WTC11 (cell line): Measurements from ENCODE around the gene PEX19. TPM values are rescaled to one million over a fixed set of nuclear protein-coding genes. Genes with fewer than 3 reads are reported as not detected.

Experiments
- ATAC-seq: fragments of 200-7000 bp; cut with Tn5 transposase; 2 replicates; pipeline ENCODE4 v1.10.0; 2021; ENCODE audit warnings: mild to moderate bottlenecking, moderate library complexity
- CTCF ChIA-PET: fragments of 300-600 bp; sonication (Branson Sonifier 250); formaldehyde crosslinking; loops from one replicate; lab custom pipeline; 2021; ENCODE audit warnings: antibody characterized with exemption; lab: Charles Lee
- POLR2A ChIA-PET: fragments of 350-600 bp; sonication (Branson Sonifier 250); formaldehyde crosslinking; loops from one replicate; lab custom pipeline; 2021; ENCODE audit warnings: antibody characterized with exemption; lab: Charles Lee
- DNase-seq: peaks from one replicate; pipeline ENCODE4 v3.0.0; 2021; ENCODE audit warnings: low spot score
- H3K27ac Mint-ChIP-seq: 2 replicates; pipeline ENCODE4 v1.8.0; 2021; ENCODE audit warnings: mixed read lengths
- H3K27me3 Mint-ChIP-seq: 2 replicates; pipeline ENCODE4 v1.8.0; 2021; ENCODE audit warnings: low read depth, mild to moderate bottlenecking, moderate library complexity, mixed read lengths
- H3K36me3 Mint-ChIP-seq: 2 replicates; pipeline ENCODE4 v1.8.0; 2021; ENCODE audit warnings: mixed read lengths
- H3K4me1 Mint-ChIP-seq: 2 replicates; pipeline ENCODE4 v1.8.0; 2022; ENCODE audit warnings: mixed read lengths
- H3K4me3 Mint-ChIP-seq: 2 replicates; pipeline ENCODE4 v1.8.0; 2021; ENCODE audit warnings: mild to moderate bottlenecking, moderate library complexity, mixed read lengths
- H3K9me3 Mint-ChIP-seq: 2 replicates; pipeline ENCODE4 v1.8.0; 2021; ENCODE audit warnings: mixed read lengths
- ARID4B ChIP-seq: sonication (generic); formaldehyde crosslinking; IDR thresholded peaks from 2 replicates; pipeline ENCODE4 v1.8.0; 2023; ENCODE audit warnings: missing genetic modification reagents, mild to moderate bottlenecking, borderline replicate concordance
- CREM ChIP-seq: sonication (generic); formaldehyde crosslinking; IDR thresholded peaks from 2 replicates; pipeline ENCODE4 v1.8.1; 2022; ENCODE audit warnings: mild to moderate bottlenecking, missing genetic modification reagents, moderate library complexity
- GABPB1 ChIP-seq: sonication (generic); formaldehyde crosslinking; IDR thresholded peaks from 2 replicates; pipeline ENCODE4 v1.8.1; 2023; ENCODE audit warnings: mild to moderate bottlenecking, missing genetic modification reagents
- GTF2I ChIP-seq: fragments of 250-450 bp; sonication (Bioruptor Pico); conservative IDR thresholded peaks from 2 replicates; pipeline ENCODE4 v1.4.0; 2021; ENCODE audit warnings: mild to moderate bottlenecking
- HMGA2 ChIP-seq: fragments of 250-450 bp; sonication (Bioruptor Pico); IDR thresholded peaks from 2 replicates; pipeline ENCODE4 v1.4.0; 2021; ENCODE audit warnings: mild to moderate bottlenecking, moderate library complexity
- NR2C2 ChIP-seq: sonication (generic); formaldehyde crosslinking; IDR thresholded peaks from 2 replicates; pipeline ENCODE4 v1.8.0; 2022; ENCODE audit warnings: mild to moderate bottlenecking, missing genetic modification reagents
- SMAD3 ChIP-seq: sonication (generic); formaldehyde crosslinking; IDR thresholded peaks from 2 replicates; pipeline ENCODE4 v1.8.0; 2022; ENCODE audit warnings: missing genetic modification reagents, mild to moderate bottlenecking, borderline replicate concordance
- SP1 ChIP-seq: sonication (generic); formaldehyde crosslinking; conservative IDR thresholded peaks from 2 replicates; pipeline ENCODE4 v1.8.1; 2022; ENCODE audit warnings: missing genetic modification reagents
- USF2 ChIP-seq: sonication (generic); formaldehyde crosslinking; IDR thresholded peaks from 2 replicates; pipeline ENCODE4 v1.8.1; 2023; ENCODE audit warnings: mild to moderate bottlenecking, missing genetic modification reagents, moderate library complexity
- ZNF396 ChIP-seq: fragments of 250-450 bp; sonication (Bioruptor Pico); IDR thresholded peaks from 2 replicates; pipeline ENCODE4 v1.8.0; 2021; ENCODE audit warnings: mild to moderate bottlenecking, moderate library complexity, borderline replicate concordance
- ZNF671 ChIP-seq: fragments of 250-450 bp; sonication (Bioruptor Pico); IDR thresholded peaks from 2 replicates; pipeline ENCODE4 v1.8.0; 2021; ENCODE audit warnings: mild to moderate bottlenecking
- total RNA-seq: library from RNA; stranded (reverse); gene quantifications from 3 replicates; pipeline ENCODE4 v1.2.3, GENCODE V29; 2021
- TF ChIP-seq, protein P1 (sequence below): sonication (generic); formaldehyde crosslinking; IDR thresholded peaks from 2 replicates; pipeline ENCODE4 v1.8.0; 2022; ENCODE audit warnings: mild to moderate bottlenecking, missing genetic modification reagents
- TF ChIP-seq, protein P2 (sequence below): sonication (generic); formaldehyde crosslinking; IDR thresholded peaks from 2 replicates; pipeline ENCODE4 v1.8.0; 2023; ENCODE audit warnings: missing genetic modification reagents

The PEX19 gene
- total RNA-seq, 1 experiment from 2014 or later, result 85.2 TPM

DNA sequence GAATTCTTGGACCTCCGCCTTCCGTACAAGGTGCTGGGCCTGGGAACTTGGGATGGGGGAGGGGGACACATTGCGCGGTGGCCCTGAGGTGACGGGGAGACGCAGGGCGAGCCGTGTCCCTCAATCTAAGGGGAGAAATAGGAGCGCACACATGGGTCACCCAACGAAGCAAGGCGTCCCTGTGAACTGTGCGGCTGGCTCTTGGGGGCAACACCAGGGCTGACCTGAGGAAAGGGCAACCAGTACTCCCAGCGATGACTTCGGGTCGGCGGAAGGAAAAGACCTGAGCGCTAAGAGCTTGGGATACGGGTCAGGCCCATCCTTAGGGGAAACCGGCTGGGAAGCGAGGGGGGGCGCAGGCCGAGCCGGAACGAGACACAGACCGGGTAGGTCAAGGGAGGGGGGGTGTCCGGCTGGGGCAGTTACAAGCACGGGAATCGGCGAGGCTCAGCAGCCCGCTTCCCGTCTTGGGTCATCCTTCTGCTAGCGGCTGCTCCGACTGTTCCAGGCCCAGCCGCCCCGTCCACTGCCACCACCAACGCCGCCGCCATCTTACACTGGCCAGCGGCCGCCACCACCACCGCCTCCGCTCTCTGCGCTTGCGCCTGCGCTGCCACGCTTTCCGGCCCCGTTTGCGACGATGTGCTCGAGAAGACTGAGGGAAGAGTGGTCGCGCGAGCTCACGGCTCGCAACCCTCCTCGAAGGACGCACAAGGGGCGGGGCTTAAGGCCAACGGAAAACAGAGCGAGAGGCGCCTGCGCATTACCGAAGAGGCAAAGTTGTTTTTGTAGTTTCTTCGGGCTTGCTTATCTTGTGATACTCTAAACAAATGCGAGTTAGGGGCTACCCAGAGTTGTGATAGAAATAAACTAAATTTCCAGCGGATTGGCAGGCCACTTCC is 22.8 kb downstream of the PEX19 start, which contains the start of gene DCAF8 (continued):
- TF ChIP-seq USF2 (CRISPR knock-in tag) (peak; percentile 35), CREM (CRISPR knock-in tag) (peak; percentile 37; the same call in 1 of the 2 replicates), GABPB1 (CRISPR knock-in tag) (peak; percentile 55), ZNF396 (CRISPR knock-in tag) (no peak), ZNF671 (CRISPR knock-in tag) (no peak), SMAD3 (no peak; the same call in 1 of the 2 replicates), HMGA2 (CRISPR knock-in tag) (0 out of 2 replicates have a peak, but pooled peaks have one; percentile 4)

- H3K4me1 Mint-ChIP-seq, result peaks cover 32% of the 10 kb centered on the region
- H3K36me3 Mint-ChIP-seq, result peaks cover 6% of the 10 kb centered on the region
- POLR2A ChIA-PET, result interaction anchor here (0.5 to 1.8 kb wide), 5 partner anchors 10 to 163 kb away, joined by 3 to 12 read pairs (median 3); partner anchors contain the start of genes IGSF8 and PEX19
- no peak for DNase-seq
- H3K27ac Mint-ChIP-seq, result peak overlapping the region; percentile 99
- ATAC-seq, result peak; percentile 4
- CTCF ChIA-PET, result interaction anchor here (1.4 to 8.9 kb wide), 6 partner anchors 10 to 115 kb away, joined by 4 to 60 read pairs (median 11); no protein-coding TSS in a partner anchor
- TF ChIP-seq ARID4B (CRISPR knock-in tag) (0 out of 2 replicates have a peak, but pooled peaks have one; percentile 5), SP1 (CRISPR knock-in tag) (no peak), USF2 (CRISPR knock-in tag) (no peak), GTF2I (CRISPR knock-in tag) (no peak), NR2C2 (no peak), ZNF396 (CRISPR knock-in tag) (no peak)
- TF ChIP-seq, protein P1, sequence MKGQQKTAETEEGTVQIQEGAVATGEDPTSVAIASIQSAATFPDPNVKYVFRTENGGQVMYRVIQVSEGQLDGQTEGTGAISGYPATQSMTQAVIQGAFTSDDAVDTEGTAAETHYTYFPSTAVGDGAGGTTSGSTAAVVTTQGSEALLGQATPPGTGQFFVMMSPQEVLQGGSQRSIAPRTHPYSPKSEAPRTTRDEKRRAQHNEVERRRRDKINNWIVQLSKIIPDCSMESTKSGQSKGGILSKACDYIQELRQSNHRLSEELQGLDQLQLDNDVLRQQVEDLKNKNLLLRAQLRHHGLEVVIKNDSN (CRISPR knock-in tag), result no peak
- TF ChIP-seq, protein P2, sequence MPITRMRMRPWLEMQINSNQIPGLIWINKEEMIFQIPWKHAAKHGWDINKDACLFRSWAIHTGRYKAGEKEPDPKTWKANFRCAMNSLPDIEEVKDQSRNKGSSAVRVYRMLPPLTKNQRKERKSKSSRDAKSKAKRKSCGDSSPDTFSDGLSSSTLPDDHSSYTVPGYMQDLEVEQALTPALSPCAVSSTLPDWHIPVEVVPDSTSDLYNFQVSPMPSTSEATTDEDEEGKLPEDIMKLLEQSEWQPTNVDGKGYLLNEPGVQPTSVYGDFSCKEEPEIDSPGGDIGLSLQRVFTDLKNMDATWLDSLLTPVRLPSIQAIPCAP (CRISPR knock-in tag), result no peak
- H3K9me3 Mint-ChIP-seq, result no peaks in the 10 kb centered on the region
- peak overlapping the region; percentile 98 for H3K4me3 Mint-ChIP-seq
- peaks cover 5% of the 10 kb centered on the region; the same call in 1 of the 2 replicates for H3K27me3 Mint-ChIP-seq
These were observed 23.4 kb downstream of the PEX19 start for GRCh38 chr1:160261556-160261892.
